SK-N-SH (cell line): ENCODE measurements around the gene CAMK4. TPM values are rescaled to one million over a fixed set of nuclear protein-coding genes. Genes with fewer than 3 reads are reported as not detected.

Experiments used
- CTCF ChIA-PET: fragments of 300-600, 350-600 bp; formaldehyde crosslinking; extraction: SDS; loops from one replicate; lab custom pipeline; 2021; lab: Yijun Ruan, JAX
- POLR2A ChIA-PET: fragments of 350-600 bp; sonication (Branson Sonifier 250); formaldehyde crosslinking; extraction: SDS; loops from one replicate; lab custom pipeline; 2020; ENCODE audit warnings: antibody characterized with exemption, inconsistent platforms; lab: Yijun Ruan, JAX
- DNase-seq: peaks from one replicate; pipeline ENCODE4 v3.0.0; 2012
- H2AFZ ChIP-seq: fragments of 200-600 bp; sonication (generic); 2 replicates; pipeline ENCODE4 v1.8.1; 2016; ENCODE audit warnings: antibody characterized with exemption, mild to moderate bottlenecking, low read depth
- H3F3A ChIP-seq: fragments of 200-600 bp; sonication (generic); replicated peaks from 2 replicates; pipeline ENCODE3; 2016; ENCODE audit warnings: antibody characterized with exemption, mild to moderate bottlenecking; ENCODE audit not compliant: insufficient read depth
- H3K27ac ChIP-seq, 2 experiments: fragments of 200-500 bp in 1 of 2; fragments of 200-600 bp in 1 of 2; sonication (Bioruptor generic) in 1 of 2; sonication (generic), shearing (Covaris generic) in 1 of 2; 2 replicates each; pipeline versions ENCODE4 v1.5.1 to v1.6.1; 2014 to 2016; ENCODE audit warnings: low read depth in 2 of 2, inconsistent platforms in 1 of 2, low read length in 1 of 2, mild to moderate bottlenecking in 1 of 2, mixed read lengths in 1 of 2
- H3K27me3 ChIP-seq: fragments of 200-600 bp; sonication (generic), shearing (Covaris generic); 2 replicates; pipeline ENCODE4 v1.6.1; 2016; ENCODE audit warnings: mixed run types; ENCODE audit not compliant: insufficient read depth
- H3K36me3 ChIP-seq, 2 experiments: fragments of 200-500 bp in 1 of 2; fragments of 200-600 bp in 1 of 2; sonication (Bioruptor generic) in 1 of 2; sonication (generic) in 1 of 2; replicated peaks in 1 of 2; 2 replicates each; pipeline versions ENCODE3 to v1.5.1; 2014 to 2016; ENCODE audit warnings: low read length in 1 of 2, mild to moderate bottlenecking in 1 of 2; ENCODE audit not compliant: insufficient read depth in 2 of 2, control insufficient read depth in 1 of 2
- H3K4me1 ChIP-seq, 2 experiments: fragments of 200-500 bp in 1 of 2; fragments of 200-600 bp in 1 of 2; sonication (Bioruptor generic) in 1 of 2; sonication (generic), shearing (Covaris generic) in 1 of 2; 2 replicates each; pipeline versions ENCODE4 v1.5.1 to v1.6.1; 2014 to 2016; ENCODE audit warnings: low read depth in 1 of 2, low read length in 1 of 2, mixed run types in 1 of 2; ENCODE audit not compliant: insufficient read depth in 2 of 2, control insufficient read depth in 1 of 2
- H3K4me2 ChIP-seq: fragments of 200-600 bp; sonication (generic), shearing (Covaris generic); 2 replicates; pipeline ENCODE4 v1.6.1; 2017; ENCODE audit warnings: mixed run types
- H3K4me3 ChIP-seq, 2 experiments: fragments of 200-500 bp in 1 of 2; fragments of 200-600 bp in 1 of 2; sonication (Bioruptor generic) in 1 of 2; sonication (generic), shearing (Covaris generic) in 1 of 2; 2 replicates each; pipeline versions ENCODE4 v1.5.1 to v1.8.1; 2014 to 2016; ENCODE audit warnings: low read depth in 2 of 2, inconsistent platforms in 1 of 2, low read length in 1 of 2, mild to moderate bottlenecking in 1 of 2, mixed read lengths in 1 of 2, moderate library complexity in 1 of 2
- H3K79me2 ChIP-seq: fragments of 200-600 bp; sonication (generic); 2 replicates; pipeline ENCODE4 v1.8.1; 2017; ENCODE audit warnings: mild to moderate bottlenecking; ENCODE audit not compliant: insufficient read depth
- H3K9ac ChIP-seq: fragments of 200-600 bp; sonication (generic); 2 replicates; pipeline ENCODE4 v1.6.1; 2017; ENCODE audit warnings: mixed run types
- H3K9me2 ChIP-seq: fragments of 200-600 bp; sonication (generic); 2 replicates; pipeline ENCODE4 v1.6.1; 2017; ENCODE audit warnings: mixed run types
- H3K9me3 ChIP-seq: fragments of 200-600 bp; sonication (generic); 2 replicates; pipeline ENCODE4 v1.6.1; 2017; ENCODE audit warnings: mixed run types, mild to moderate bottlenecking, moderate library complexity
- H4K20me1 ChIP-seq: fragments of 200-600 bp; sonication (generic); 2 replicates; pipeline ENCODE4 v1.6.1; 2017; ENCODE audit warnings: mild to moderate bottlenecking, mixed run types; ENCODE audit not compliant: insufficient read depth
- EP300 ChIP-seq, 2 experiments: IDR thresholded peaks; 2 replicates each; pipeline versions ENCODE4 v1.4.0 to v1.6.1; 2012; ENCODE audit warnings: borderline replicate concordance in 1 of 2, low read depth in 1 of 2, low read length in 1 of 2
- JUND ChIP-seq: IDR thresholded peaks from 2 replicates; pipeline ENCODE4 v1.4.0; 2012
- MEF2A ChIP-seq: IDR thresholded peaks from 2 replicates; pipeline ENCODE4 v1.4.0; 2012; ENCODE audit warnings: low read depth, borderline replicate concordance
- MXI1 ChIP-seq: IDR thresholded peaks from 2 replicates; pipeline ENCODE4 v1.6.1; 2012; ENCODE audit warnings: mild to moderate bottlenecking, low read depth, low read length, improper control_type of control experiment
- RCOR1 ChIP-seq: fragments of 150-350 bp; IDR thresholded peaks from 2 replicates; pipeline ENCODE4 v1.6.1; 2017; ENCODE audit warnings: antibody characterized with exemption, low read length
- REST ChIP-seq: IDR thresholded peaks from 2 replicates; pipeline ENCODE4 v1.6.1; 2012; ENCODE audit warnings: mild to moderate bottlenecking, low read depth, low read length, moderate library complexity
- TCF12 ChIP-seq: IDR thresholded peaks from 2 replicates; pipeline ENCODE4 v1.4.0; 2012
- YY1 ChIP-seq: IDR thresholded peaks from 2 replicates; pipeline ENCODE4 v1.4.0; 2012; ENCODE audit warnings: low read depth, mild to moderate bottlenecking
- WGBS: methylation state at CpG from one replicate; pipeline ENCODE4 v1.1.6; 2017; ENCODE audit warnings: low lambda C conversion rate; 5-methylcytosine and 5-hydroxymethylcytosine counted together
- polyA plus RNA-seq, 3 experiments: library from polyadenylated mRNA; depleted of rRNA; stranded (reverse); fragments of >200 nt; gene quantifications; 2 replicates each; pipeline ENCODE4 v1.2.3, GENCODE V29; 2012
- TF ChIP-seq, protein P1 (sequence below): IDR thresholded peaks from 2 replicates; pipeline ENCODE4 v1.4.0; 2012; ENCODE audit warnings: low read depth, borderline replicate concordance
- TF ChIP-seq, protein P2 (sequence below): IDR thresholded peaks from 2 replicates; pipeline ENCODE4; 2012
- TF ChIP-seq, protein P3 (sequence below): IDR thresholded peaks from 2 replicates; pipeline ENCODE4 v1.4.0; 2012; ENCODE audit warnings: low read depth

Gene CAMK4
- polyA plus RNA-seq, 1 of the 3 experiments (the other 2 are of a cell fraction) = 4.1 TPM

GRCh38 chr5:111295649-111296048, 71.5 kb downstream of the CAMK4 start:
- H3K4me2 ChIP-seq = no peak overlapping the region
- H3K4me1 ChIP-seq = peaks cover 0 to 3% of the 10 kb centered on the region in 2 experiments; a peak in 2 of 4 replicates
- WGBS = 90% methylated on average over 3 of the region's 3 CpGs
- H3K27ac ChIP-seq = no peak overlapping the region
- H3K4me3 ChIP-seq = no peak overlapping the region
- H3K9me2 ChIP-seq = no peaks in the 10 kb centered on the region
- H2AFZ ChIP-seq = no peak overlapping the region
- no peaks in the 10 kb centered on the region for H3K36me3 ChIP-seq
- no peaks in the 10 kb centered on the region for H3F3A ChIP-seq
- POLR2A ChIA-PET = no interaction called here
- H3K9ac ChIP-seq = no peak overlapping the region
- H3K79me2 ChIP-seq = no peaks in the 10 kb centered on the region
- TF ChIP-seq MEF2A (no peak), REST (no peak), TCF12 (no peak)
- TF ChIP-seq, protein P1, sequence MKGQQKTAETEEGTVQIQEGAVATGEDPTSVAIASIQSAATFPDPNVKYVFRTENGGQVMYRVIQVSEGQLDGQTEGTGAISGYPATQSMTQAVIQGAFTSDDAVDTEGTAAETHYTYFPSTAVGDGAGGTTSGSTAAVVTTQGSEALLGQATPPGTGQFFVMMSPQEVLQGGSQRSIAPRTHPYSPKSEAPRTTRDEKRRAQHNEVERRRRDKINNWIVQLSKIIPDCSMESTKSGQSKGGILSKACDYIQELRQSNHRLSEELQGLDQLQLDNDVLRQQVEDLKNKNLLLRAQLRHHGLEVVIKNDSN = no peak
- H3K27me3 ChIP-seq = no peaks in the 10 kb centered on the region
- no peaks in the 10 kb centered on the region for H4K20me1 ChIP-seq
- CTCF ChIA-PET = interaction anchor here (1.3 to 1.4 kb wide), 2 partner anchors 32 to 217 kb away, joined by 3 to 5 read pairs; partner anchors contain the start of gene STARD4
- H3K9me3 ChIP-seq = no peaks in the 10 kb centered on the region
- no peak for DNase-seq

DNA sequence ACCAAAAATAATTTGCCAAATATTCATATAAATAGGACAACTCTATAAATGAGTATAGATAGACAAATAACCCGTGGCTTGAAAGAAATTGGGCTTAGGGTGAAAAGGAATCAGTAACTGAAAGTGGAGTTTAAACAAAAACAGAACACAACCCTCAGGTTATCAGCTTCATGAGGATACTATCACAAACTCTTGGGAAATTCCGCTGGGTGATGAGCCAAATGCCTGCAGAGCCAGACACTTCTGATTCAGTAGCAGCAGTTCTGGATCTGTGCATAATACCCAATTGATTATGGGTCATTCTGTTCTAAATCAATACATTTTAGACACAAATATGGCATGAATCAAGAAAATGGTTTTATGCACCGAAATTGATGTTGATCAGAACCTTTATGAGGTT, 72.4 kb downstream of the CAMK4 start:
- H3K9ac ChIP-seq = no peak overlapping the region
- peak overlapping the region in 1 of 2 experiments; percentile 28; a peak in 1 of 4 replicates for H3K27ac ChIP-seq
- peaks cover 0 to 3% of the 10 kb centered on the region in 2 experiments; a peak in 2 of 4 replicates for H3K4me1 ChIP-seq
- 46% methylated on average over 3 of the region's 3 CpGs for WGBS
- no peak overlapping the region for H2AFZ ChIP-seq
- no peaks in the 10 kb centered on the region for H3K79me2 ChIP-seq
- no peak overlapping the region for H3K4me3 ChIP-seq
- no peak overlapping the region for H3K4me2 ChIP-seq
- H3K27me3 ChIP-seq = no peaks in the 10 kb centered on the region
- H3K9me2 ChIP-seq = no peaks in the 10 kb centered on the region
- no peaks in the 10 kb centered on the region for H4K20me1 ChIP-seq
- H3K9me3 ChIP-seq = no peaks in the 10 kb centered on the region
- ChIA-PET POLR2A (no interaction called here), CTCF (interaction anchor here (0.6 to 1.3 kb wide), 3 partner anchors 16 to 216 kb away, joined by 3 to 5 read pairs (median 3); partner anchors contain the start of gene STARD4)
- H3F3A ChIP-seq = no peaks in the 10 kb centered on the region
- TF ChIP-seq, protein P2, sequence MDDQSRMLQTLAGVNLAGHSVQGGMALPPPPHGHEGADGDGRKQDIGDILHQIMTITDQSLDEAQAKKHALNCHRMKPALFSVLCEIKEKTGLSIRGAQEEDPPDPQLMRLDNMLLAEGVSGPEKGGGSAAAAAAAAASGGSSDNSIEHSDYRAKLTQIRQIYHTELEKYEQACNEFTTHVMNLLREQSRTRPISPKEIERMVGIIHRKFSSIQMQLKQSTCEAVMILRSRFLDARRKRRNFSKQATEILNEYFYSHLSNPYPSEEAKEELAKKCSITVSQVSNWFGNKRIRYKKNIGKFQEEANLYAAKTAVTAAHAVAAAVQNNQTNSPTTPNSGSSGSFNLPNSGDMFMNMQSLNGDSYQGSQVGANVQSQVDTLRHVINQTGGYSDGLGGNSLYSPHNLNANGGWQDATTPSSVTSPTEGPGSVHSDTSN = no peak
- no peak for TF ChIP-seq MXI1
- TF ChIP-seq, protein P1 = no peak
- TF ChIP-seq YY1 = no peak
- no peak for TF ChIP-seq JUND
- peak; percentile 89 for TF ChIP-seq RCOR1
- TF ChIP-seq EP300 (IDR thresholded peaks at IDR 0.05; ENCODE audit: borderline replicate concordance in 1 of 2, low read depth in 1 of 2, low read length in 1 of 2) = peak in 1 of 2 experiments; percentile 34; a peak in 1 of 4 replicates
- TF ChIP-seq, protein P3, sequence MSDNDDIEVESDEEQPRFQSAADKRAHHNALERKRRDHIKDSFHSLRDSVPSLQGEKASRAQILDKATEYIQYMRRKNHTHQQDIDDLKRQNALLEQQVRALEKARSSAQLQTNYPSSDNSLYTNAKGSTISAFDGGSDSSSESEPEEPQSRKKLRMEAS = no peak
- peak; percentile 40 for DNase-seq
- no peaks in the 10 kb centered on the region for H3K36me3 ChIP-seq
